GM19351 (cell line): ENCODE results near the gene SMAD6.

Source experiments
- ATAC-seq: cut with Tn5 transposase; IDR thresholded peaks from one replicate; pipeline ENCODE4 v1.9.1; 2021; ENCODE audit warnings: mild to moderate bottlenecking, moderate library complexity; ENCODE audit not compliant: unreplicated experiment

SMAD6 gene

DNA sequence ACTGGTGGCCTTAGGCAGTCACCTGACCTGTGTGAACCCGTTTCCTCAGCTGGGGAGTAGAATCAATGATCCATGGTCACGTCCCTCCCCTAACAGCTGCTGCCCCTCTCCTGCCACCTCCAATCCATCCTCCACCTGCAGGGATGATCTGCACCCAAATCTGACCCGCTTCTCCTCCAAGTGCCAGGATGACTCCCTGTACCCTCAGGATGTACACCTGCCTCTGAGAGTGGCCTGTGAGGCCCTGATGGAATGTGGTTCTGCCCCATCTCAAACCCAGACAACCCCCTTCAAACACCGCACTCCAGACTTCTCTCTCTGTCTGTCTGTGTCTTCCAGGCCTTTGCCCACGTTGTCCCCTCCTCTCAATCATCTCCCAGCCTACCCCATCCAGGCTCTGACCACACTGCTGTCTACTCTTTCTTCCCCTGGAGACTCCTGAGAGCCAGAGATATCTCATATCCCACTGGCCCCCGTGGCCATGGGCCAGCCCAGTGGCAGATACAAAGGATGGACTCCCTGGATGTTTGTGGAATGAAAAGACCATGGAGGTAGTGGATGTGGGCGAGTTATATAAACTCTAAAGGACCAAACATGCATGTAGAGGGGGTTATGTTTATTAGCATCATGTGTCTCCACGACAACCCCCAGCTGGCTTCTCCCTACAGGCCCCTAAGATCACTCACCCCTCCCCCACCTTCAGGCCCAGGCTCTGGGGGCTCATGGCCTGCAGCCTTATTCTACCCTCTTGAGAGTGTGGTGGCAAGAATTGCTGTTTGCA is 84.9 kb downstream of the SMAD6 start:
- no peak for ATAC-seq

DNA sequence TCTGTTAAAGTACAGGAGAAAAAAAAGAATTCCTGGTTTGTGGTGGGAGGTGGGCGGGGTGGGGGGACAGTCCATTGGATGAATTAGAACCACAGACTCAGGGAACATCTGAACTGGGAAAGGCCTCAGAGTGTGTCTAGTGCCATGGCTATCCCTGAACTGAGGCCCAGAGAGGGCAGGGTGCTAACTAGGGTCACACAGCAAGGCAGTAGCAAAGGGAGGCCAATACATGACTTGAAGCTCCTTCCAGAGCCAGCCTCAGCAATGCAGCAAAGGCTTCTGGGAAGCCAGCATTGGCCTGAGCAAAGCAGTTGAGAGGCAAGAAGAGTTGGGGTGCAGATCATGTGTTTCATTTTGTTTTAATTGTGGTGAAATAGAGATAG is 85.4 kb downstream of the SMAD6 start:
- ATAC-seq: no peak

DNA sequence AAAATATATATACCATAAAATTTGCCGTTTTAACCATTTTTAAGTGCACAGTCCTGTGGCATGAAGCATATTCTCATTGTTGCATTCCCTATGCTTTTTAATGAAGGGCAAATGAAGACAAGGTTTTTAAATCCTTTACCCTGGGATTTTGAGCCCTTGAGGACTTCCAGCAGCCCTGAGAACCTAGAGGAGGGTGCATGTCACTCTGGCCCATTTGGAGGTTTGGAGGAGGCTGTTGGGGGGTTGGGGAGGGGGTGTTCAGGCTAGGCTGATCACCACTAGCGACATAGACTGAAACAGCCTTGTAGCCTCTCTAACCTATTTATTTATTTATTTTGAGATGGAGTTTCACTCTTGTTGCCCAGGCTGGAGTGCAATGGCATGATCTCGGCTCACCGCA is 86.0 kb downstream of the SMAD6 start:
- ATAC-seq: no peak

- ATAC-seq: no peak
Measured at GRCh38 chr15:66789029-66790025, 87.3 kb downstream of the SMAD6 start.

- no peak for ATAC-seq
Measured at GRCh38 chr15:66795851-66796250, 93.8 kb downstream of the SMAD6 start.

GRCh38 chr15:66796343-66796742 is 94.3 kb downstream of the SMAD6 start:
- ATAC-seq: no peak

GRCh38 chr15:66797921-66798320 is 95.9 kb downstream of the SMAD6 start:
- no peak for ATAC-seq

- ATAC-seq: no peak
Measured at GRCh38 chr15:66798426-66799061, 96.5 kb downstream of the SMAD6 start.

DNA sequence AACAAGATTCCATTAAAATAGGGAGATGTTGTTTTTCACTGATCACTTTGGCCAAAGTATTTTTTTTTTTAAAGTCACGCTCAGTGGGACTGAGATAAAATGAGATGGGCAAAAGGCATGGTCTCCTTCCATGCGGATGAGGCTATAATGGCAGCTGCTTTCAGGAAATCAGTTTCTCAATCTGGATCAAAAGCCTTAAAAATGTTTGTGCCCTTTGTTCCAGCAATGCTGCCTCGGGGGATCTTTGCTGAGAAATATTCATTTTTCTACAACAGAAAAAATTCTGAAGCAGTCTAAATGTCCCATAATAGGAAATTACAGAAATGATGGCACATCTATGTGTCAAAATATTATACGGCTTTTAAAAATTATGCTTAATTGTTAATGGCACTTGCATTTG is 97.2 kb downstream of the SMAD6 start:
- no peak for ATAC-seq

DNA sequence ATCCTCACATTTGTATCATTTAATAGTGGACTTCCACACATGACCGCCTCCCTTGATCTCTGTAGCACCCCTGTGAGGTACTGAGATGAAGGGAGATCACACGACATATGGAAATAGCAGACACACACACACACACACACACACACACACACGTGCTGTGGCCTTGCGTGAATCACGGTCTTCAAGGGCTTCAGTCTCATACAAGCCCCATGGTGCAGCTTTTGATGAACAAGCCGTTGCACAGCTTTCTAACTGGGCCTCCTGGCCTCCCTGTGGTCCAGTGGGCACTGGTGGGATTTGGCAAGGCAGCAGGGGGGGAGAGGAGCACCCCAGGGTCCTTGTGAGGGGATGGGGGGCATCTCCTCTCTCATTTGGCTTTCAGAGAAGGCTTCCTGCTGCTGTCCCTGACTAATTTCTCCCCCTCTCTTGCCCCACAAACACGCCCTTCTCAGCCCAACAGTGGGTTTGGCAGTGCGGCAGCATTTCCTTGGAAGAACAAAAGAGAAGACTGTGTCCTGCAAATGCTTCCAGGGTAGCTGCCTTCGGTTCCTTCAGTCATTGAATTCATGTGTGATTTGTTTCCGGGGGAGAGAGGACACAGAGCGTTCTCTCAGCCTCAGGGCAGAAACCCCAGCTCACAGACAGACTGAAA is 98.7 kb downstream of the SMAD6 start:
- no peak for ATAC-seq

- ATAC-seq: no peak
Measured at GRCh38 chr15:66801266-66801665, 99.2 kb downstream of the SMAD6 start.

DNA sequence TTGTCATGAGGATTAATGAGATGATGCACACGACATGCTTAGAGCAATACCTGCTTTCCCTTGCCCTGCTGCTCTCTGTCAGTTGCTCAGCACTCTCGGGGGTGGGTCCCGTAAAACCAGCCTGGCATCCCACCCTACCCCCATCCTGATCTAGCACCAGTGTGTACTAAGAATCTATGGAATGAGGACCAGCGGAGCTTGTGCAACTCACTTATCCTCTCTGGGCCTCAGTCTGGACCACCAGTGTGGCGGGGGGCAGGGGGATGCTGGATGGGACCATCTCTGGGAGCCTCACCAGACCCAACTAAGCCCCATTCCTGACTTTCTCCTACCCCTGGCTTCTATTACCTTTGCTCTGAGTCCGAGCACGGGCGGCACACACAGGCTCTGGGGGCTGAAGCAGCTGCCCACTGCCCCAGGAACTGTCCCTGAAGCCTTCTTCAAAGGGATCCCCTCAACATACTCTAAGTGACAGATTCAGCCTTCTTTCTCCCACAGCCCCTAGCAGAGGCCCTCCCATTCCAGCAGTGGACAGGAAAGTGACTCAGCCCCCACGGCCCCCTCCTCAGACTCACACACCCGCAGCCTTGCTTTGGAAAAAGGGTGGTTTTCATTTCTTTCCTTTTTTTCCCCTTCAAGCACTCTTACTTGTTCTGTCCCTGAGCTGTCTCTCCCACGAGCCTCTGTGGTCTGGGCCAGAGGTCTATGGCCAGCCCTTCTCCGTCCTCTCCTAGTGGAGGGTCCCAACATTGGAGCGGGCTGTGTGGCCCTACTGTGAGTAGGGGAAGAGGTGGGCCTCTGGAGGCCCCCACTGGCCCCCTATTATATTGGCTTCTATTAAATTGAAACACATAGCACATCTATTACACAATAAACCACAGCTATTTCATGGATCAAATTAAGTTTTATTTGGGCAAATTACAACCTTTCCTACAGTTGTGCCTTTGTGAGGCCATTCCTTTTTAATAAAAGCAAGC is 100.3 kb downstream of the SMAD6 start:
- ATAC-seq: no peak

DNA sequence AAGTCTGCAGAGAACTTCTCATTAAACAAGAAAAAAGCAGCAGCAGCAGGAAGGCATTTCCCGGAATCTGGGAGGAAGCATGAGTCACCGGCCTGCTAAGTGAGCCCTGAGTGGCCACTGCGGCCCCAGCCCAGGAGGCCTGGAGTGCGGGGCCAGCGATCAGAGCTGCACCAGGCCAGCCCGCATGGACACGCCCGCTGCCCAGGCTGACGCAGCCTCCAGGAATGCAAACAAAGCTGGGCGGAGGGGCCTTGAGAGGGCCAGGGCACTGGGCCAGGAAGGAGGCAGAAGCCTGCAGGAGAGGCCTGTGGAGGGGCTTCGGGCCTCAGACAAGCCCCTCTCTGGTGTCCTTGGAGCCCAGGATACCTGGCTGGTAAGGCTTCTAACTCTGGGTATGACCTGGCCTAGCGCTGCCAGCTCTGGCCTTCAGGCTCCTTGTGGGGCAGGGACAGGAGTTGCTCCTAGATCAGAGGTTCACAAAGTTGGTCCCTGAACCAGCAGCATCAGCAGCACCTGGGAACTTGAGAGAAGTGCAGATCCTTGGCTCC is 101.2 kb downstream of the SMAD6 start:
- ATAC-seq: no peak

DNA sequence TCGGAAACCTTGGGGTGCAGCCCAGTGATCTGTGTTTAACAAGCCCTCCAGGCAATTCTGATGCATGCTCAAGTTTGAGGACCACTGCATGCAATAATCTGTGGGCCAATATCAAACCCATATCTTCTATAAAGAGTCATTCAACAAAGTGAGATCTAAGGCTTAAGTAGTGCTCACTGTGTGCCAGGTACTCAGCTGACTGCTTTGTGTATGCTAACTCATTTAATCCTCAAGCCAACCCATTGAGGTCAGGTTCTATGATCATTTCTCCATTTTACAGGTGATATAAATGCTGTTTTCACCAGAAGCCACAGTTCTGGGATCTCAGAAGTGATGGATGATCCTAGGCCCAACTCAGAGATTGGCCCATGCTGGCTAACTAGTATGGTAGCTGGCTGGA is 101.7 kb downstream of the SMAD6 start:
- ATAC-seq: no peak

- ATAC-seq: no peak
Measured at GRCh38 chr15:66805202-66805885, 103.3 kb downstream of the SMAD6 start.

DNA sequence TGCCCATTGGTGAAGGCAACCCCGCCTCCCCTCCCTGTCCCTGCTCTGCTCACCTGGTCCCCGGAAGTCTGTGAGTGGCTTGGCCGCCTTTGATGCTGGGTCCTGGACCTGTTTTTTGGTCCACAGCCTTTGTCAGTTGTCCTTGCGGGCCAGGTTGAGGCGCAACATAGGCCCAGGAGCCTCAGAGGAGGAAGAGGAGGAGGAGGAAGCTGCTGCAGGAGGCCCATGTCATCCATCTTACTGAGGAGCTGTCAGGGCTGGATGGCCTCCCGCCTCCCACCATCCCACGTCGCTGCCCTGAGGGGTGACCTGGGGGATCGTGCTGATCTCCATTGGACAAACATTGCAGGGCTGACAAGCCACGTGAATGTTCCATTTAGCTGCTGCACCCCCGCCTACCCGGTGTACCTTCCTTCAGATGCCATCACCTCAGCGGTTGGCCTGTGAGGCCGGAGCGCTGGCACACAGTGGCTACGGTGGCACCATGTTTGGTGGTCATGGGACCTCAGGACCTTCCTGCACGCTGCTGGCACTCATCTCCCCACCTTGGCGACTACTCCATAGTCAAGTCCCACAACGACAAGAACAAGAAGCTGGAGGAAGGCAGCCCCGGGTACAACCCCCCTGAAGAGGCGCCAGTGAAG is 106.3 kb downstream of the SMAD6 start:
- ATAC-seq: no peak

- no peak for ATAC-seq
Measured at GRCh38 chr15:66809664-66810063, 107.6 kb downstream of the SMAD6 start.

DNA sequence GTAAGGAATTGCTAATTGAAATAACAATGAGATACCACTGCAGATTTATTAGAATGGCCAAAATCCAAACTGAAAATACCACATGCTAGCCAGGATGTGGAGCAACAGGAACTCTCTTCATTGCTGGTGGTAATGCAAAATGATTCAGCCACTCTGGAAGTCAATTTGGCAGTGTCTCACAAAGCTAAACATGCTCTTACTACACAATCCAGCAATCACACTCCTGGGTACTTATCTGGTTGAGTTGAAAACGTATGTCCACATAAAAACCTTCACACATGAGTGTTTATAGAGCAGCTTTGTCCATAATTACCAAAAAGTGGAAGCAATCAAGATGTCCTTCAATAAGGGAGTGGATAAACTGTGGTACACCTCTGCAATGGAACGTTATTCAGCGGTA is 113.3 kb downstream of the SMAD6 start:
- ATAC-seq: no peak
